Heart left ventricle (tissue), 13 donors: ENCODE data around the gene VPS37B.

Experiments used
- CTCF ChIP-seq, 12 donors: fragments of 200-600 bp; sonication (generic) in 4 of 12; IDR thresholded peaks; one replicate each; pipeline versions ENCODE4 v1.5.0 to v1.8.0; 2018 to 2022; ENCODE audit warnings: antibody characterized with exemption in 12 of 12, mild to moderate bottlenecking in 5 of 12
- POLR2A ChIP-seq, 2 donors: fragments of 450-650 bp; IDR thresholded peaks; one replicate each; pipeline ENCODE4 v1.6.1; 2017; ENCODE audit warnings: antibody characterized with exemption in 2 of 2, mild to moderate bottlenecking in 2 of 2, moderate library complexity in 2 of 2
- donor health status: ischemic (EF 13 %, LVEDD 7.1; RV severe dilation, severe dysfunction).
- donor health status: DM: no; HTN: yes; CAD: no.
- donor health status: DM: no; HTN: no; CAD: no.
- donor health status: ischemic (EF 25% LVEDD 6.9; RV normal size, moderate dysfunction).
- donor health status: ischemic (EF 25% LVEDD 5.7; RV mildly dilated, moderate dysfunction).
- donor health status: ischemic (EF 35%, LVEDD 5.7; RV mildly dilated, moderate dysfunction).
- donor health status: nonischemic (EF 11% LVEDD 7.7; RV severe dilation, severe dysfunction).
- donor health status: DM: yes; HTN: yes; CAD: no.
- donor health status: PGD.
- donor health status: ischemic (EF 29% LVEDD 5.4; RV normal size, mild dysfunction).
- donor health status: nonischemic (EF 23%, LVEDD 6.1; RV moderate dilation, normal function).

- no peak for TF ChIP-seq CTCF (IDR thresholded peaks at IDR 0.05)
- TF ChIP-seq POLR2A (IDR thresholded peaks at IDR 0.05), result no peak
These were observed 48.0 kb downstream of the VPS37B start for GRCh38 chr12:122847921-122848421.
